ENCODE data around the gene KY. TPM values are rescaled to one million over a fixed set of nuclear protein-coding genes. Genes with fewer than 3 reads are reported as not detected.

KY gene
- total RNA-seq, 1 donor from 2014 or later = not detected

- Mint-ChIP-seq H3K9me3 (no peaks in the 10 kb centered on the region), H3K4me3 (no peak overlapping the region), H3K4me1 (no peaks in the 10 kb centered on the region), H3K27ac (no peak overlapping the region), H3K27me3 (no peaks in the 10 kb centered on the region), H3K36me3 (ENCODE audit: low read depth) (no peaks in the 10 kb centered on the region)
- intact Hi-C loops (cut with micrococcal nuclease) = no loop called here
- no peak for TF ChIP-seq CTCF (IDR thresholded peaks at IDR 0.05)
- ATAC-seq (ENCODE audit: low read depth) (no peak), DNase-seq (no peak)
- POLR2A ChIA-PET = no interaction called here
- CTCF ChIA-PET = no interaction called here
Observed at GRCh38 chr3:134613006-134613520, 37.8 kb downstream of the KY start.

DNA sequence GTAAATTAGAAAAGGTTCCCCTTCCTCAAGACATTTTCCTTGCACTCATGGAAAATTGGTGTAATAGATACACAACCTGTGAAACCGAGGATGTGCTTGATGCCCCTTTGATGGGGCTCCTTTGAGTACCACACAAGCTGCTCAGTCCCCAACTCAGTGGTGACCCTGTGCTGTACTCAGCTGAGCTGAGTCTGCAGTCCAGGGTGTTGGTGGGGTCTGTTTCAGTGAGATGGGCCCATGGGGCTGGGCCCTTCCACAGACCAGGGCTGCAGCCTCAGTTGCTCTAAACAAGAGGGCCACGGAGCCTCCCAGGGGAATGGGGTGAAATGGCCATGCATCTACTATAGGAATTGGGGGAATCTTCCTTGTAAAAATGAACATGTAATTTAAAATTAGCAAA is 39.3 kb downstream of the KY start:
- H3K9me3 Mint-ChIP-seq = no peaks in the 10 kb centered on the region
- intact Hi-C loops (cut with micrococcal nuclease) = no loop called here
- POLR2A ChIA-PET = no interaction called here
- TF ChIP-seq CTCF (IDR thresholded peaks at IDR 0.05) = no peak
- no peaks in the 10 kb centered on the region for H3K36me3 Mint-ChIP-seq (ENCODE audit: low read depth)
- no peak for DNase-seq
- no peak overlapping the region for H3K4me3 Mint-ChIP-seq
- H3K4me1 Mint-ChIP-seq = no peaks in the 10 kb centered on the region
- no peak for ATAC-seq (ENCODE audit: low read depth)
- peaks cover under 1% of the 10 kb centered on the region for H3K27me3 Mint-ChIP-seq
- H3K27ac Mint-ChIP-seq = no peak overlapping the region
- CTCF ChIA-PET = no interaction called here

GRCh38 chr3:134610432-134611385 is 40.1 kb downstream of the KY start:
- no peak for DNase-seq
- Mint-ChIP-seq H3K4me1 (no peaks in the 10 kb centered on the region), H3K36me3 (ENCODE audit: low read depth) (no peaks in the 10 kb centered on the region), H3K4me3 (no peak overlapping the region), H3K27ac (no peak overlapping the region), H3K27me3 (peaks cover 3% of the 10 kb centered on the region), H3K9me3 (no peaks in the 10 kb centered on the region)
- ATAC-seq (ENCODE audit: low read depth) = no peak
- intact Hi-C loops (cut with micrococcal nuclease) = no loop called here
- POLR2A ChIA-PET = no interaction called here
- no peak for TF ChIP-seq CTCF (IDR thresholded peaks at IDR 0.05)
- CTCF ChIA-PET = no interaction called here

DNA sequence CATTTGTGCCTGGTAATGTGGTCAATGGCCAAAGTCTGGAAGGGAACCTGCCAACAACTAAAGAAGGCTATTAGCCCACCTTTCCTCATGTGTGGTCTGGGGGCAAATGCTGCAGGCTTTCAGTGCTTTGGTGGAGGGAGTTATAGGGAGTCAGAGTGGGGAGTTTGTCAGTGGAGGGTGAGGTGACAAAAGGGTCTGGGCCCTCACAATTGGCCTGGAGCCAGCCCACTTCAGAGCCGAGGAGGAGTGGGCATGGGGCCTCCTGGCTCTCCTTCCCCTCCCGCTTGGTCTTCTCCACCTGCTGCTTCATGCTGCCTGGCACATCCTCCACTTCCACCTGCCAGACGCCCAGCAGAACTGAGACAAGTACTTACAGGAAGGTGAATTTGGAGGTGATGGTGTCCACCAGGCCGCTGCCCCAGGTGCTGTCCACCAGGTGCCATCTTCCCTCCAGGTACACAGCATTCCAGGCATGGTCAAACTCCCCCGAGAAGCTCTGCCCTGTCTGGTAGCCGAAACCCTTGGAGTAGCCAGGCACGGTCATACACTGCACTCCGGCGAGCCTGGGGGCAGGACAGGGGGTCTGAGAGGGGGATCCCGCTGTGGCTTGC is 40.9 kb downstream of the KY start:
- Mint-ChIP-seq H3K4me3 (no peak overlapping the region), H3K27me3 (peaks cover 3% of the 10 kb centered on the region)
- no peak for ATAC-seq (ENCODE audit: low read depth)

More for the DNA sequence above, 40.9 kb downstream of the KY start:
- no peak for DNase-seq
- no peak overlapping the region for H3K27ac Mint-ChIP-seq
- no peaks in the 10 kb centered on the region for H3K9me3 Mint-ChIP-seq
- ChIA-PET POLR2A (no interaction called here), CTCF (no interaction called here)
- intact Hi-C loops (cut with micrococcal nuclease) = no loop called here
- no peaks in the 10 kb centered on the region for H3K4me1 Mint-ChIP-seq
- no peaks in the 10 kb centered on the region for H3K36me3 Mint-ChIP-seq (ENCODE audit: low read depth)
- no peak for TF ChIP-seq CTCF (IDR thresholded peaks at IDR 0.05)

Measured in activated B cell treated with CpG ODN at 0.5 μM for 24 hours (primary cell).